IMR-90 (cell line): ENCODE results near the gene GDPD5. TPM values are rescaled to one million over a fixed set of nuclear protein-coding genes. Genes with fewer than 3 reads are reported as not detected.
A peak's percentile ranks its signal among the peaks of the same experiment; 100 is the strongest.

Experiments
- ATAC-seq: fragments of 200-7000 bp; cut with Tn5 transposase; 2 replicates; pipeline ENCODE4 v1.9.1; 2020; ENCODE audit warnings: low read depth, mild to moderate bottlenecking, moderate library complexity
- BruUV-seq: library from RNA; stranded (reverse); fragments of 400-500 nt; replicated peaks from 2 replicates; lab custom pipeline; 2021; lab: Mats Ljungman, UMichigan
- CTCF ChIA-PET: fragments of 300-600 bp; formaldehyde crosslinking; extraction: SDS; loops from one replicate; lab custom pipeline; 2021; ENCODE audit warnings: antibody characterized with exemption; lab: Yijun Ruan, JAX
- POLR2A ChIA-PET: fragments of 300-600 bp; sonication (Branson Sonifier 250); formaldehyde crosslinking; loops from one replicate; lab custom pipeline; 2022; ENCODE audit warnings: antibody characterized with exemption; ENCODE audit not compliant: unreplicated experiment; lab: Charles Lee
- DNase-seq: peaks from one replicate; pipeline ENCODE4 v3.0.0; 2013
- H2AFZ ChIP-seq: replicated peaks from 2 replicates; pipeline ENCODE3; 2013; ENCODE audit warnings: low read length, mild to moderate bottlenecking; ENCODE audit not compliant: poor library complexity
- H2AK5ac ChIP-seq: 2 replicates; pipeline ENCODE4 v1.6.1; 2013; ENCODE audit warnings: low read depth, low read length, inconsistent platforms
- H2AK9ac ChIP-seq: replicated peaks from 2 replicates; pipeline ENCODE3; 2013; ENCODE audit warnings: mild to moderate bottlenecking, low read depth, low read length, moderate library complexity; ENCODE audit not compliant: poor library complexity
- H2BK120ac ChIP-seq: 2 replicates; pipeline ENCODE4 v1.6.1; 2013; ENCODE audit warnings: low read depth, low read length, inconsistent platforms
- H2BK15ac ChIP-seq: 3 replicates; pipeline ENCODE4 v1.6.1; 2013; ENCODE audit warnings: low read depth, low read length, inconsistent platforms
- H2BK20ac ChIP-seq: 2 replicates; pipeline ENCODE4 v1.6.1; 2013; ENCODE audit warnings: low read depth, mild to moderate bottlenecking, inconsistent platforms, low read length, moderate library complexity
- H2BK5ac ChIP-seq: 2 replicates; pipeline ENCODE4 v1.6.1; 2013; ENCODE audit warnings: mild to moderate bottlenecking, low read depth, low read length, inconsistent platforms; ENCODE audit not compliant: poor library complexity, severe bottlenecking
- H3K14ac ChIP-seq: replicated peaks from 2 replicates; pipeline ENCODE4 v1.6.1; 2013; ENCODE audit warnings: low read depth, low read length, inconsistent platforms
- H3K18ac ChIP-seq: 2 replicates; pipeline ENCODE4 v1.6.1; 2013; ENCODE audit warnings: low read depth, low read length, control low read depth
- H3K23ac ChIP-seq: 2 replicates; pipeline ENCODE4 v1.6.1; 2013; ENCODE audit warnings: low read depth, low read length, inconsistent platforms
- H3K27ac ChIP-seq: 2 replicates; pipeline ENCODE4 v1.5.1; 2013; ENCODE audit warnings: mild to moderate bottlenecking, control low read depth, low read length; ENCODE audit not compliant: insufficient read depth
- H3K27me3 ChIP-seq: 2 replicates; pipeline ENCODE4 v1.6.1; 2013; ENCODE audit warnings: low read length; ENCODE audit not compliant: control insufficient read depth, insufficient read depth
- H3K36me3 ChIP-seq: 2 replicates; pipeline ENCODE4 v1.6.1; 2013; ENCODE audit warnings: low read length, mixed read lengths; ENCODE audit not compliant: control insufficient read depth, insufficient read depth
- H3K4ac ChIP-seq: 2 replicates; pipeline ENCODE4 v1.6.1; 2013; ENCODE audit warnings: low read depth, low read length, inconsistent platforms
- H3K4me1 ChIP-seq: 2 replicates; pipeline ENCODE4 v1.6.1; 2013; ENCODE audit warnings: low read length, mixed read lengths; ENCODE audit not compliant: control insufficient read depth, insufficient read depth
- H3K4me2 ChIP-seq: 2 replicates; pipeline ENCODE4 v1.6.1; 2013; ENCODE audit warnings: low read depth, mild to moderate bottlenecking, control low read depth, low read length, moderate library complexity
- H3K4me3 ChIP-seq: 2 replicates; pipeline ENCODE4 v1.5.1; 2013; ENCODE audit warnings: low read depth, mild to moderate bottlenecking, control low read depth, low read length, moderate library complexity; ENCODE audit not compliant: insufficient read depth
- H3K56ac ChIP-seq: 2 replicates; pipeline ENCODE4 v1.6.1; 2013; ENCODE audit warnings: low read length, inconsistent platforms; ENCODE audit not compliant: insufficient read depth; ENCODE audit errors: extremely low read depth
- H3K79me1 ChIP-seq, 2 experiments: 2 replicates each; pipeline ENCODE4 v1.6.1; 2013; ENCODE audit warnings: low read length in 2 of 2, inconsistent platforms in 1 of 2, low read depth in 1 of 2
- H3K9ac ChIP-seq: 2 replicates; pipeline ENCODE4 v1.6.1; 2013; ENCODE audit warnings: low read depth, low read length, control low read depth
- H3K9me1 ChIP-seq: 2 replicates; pipeline ENCODE4 v1.6.1; 2013; ENCODE audit warnings: low read length, inconsistent platforms; ENCODE audit not compliant: insufficient read depth
- H3K9me3 ChIP-seq: 2 replicates; pipeline ENCODE4 v1.6.1; 2013; ENCODE audit warnings: low read length; ENCODE audit not compliant: control insufficient read depth, insufficient read depth
- H4K20me1 ChIP-seq: 2 replicates; pipeline ENCODE4 v1.6.1; 2013; ENCODE audit warnings: low read length, inconsistent platforms; ENCODE audit not compliant: insufficient read depth
- H4K5ac ChIP-seq: 2 replicates; pipeline ENCODE4 v1.6.1; 2013; ENCODE audit warnings: mild to moderate bottlenecking, low read depth, low read length, control low read depth
- H4K8ac ChIP-seq, 2 experiments: 2 replicates each; pipeline ENCODE4 v1.6.1; 2013; ENCODE audit warnings: low read depth in 2 of 2, low read length in 2 of 2, control low read depth in 1 of 2, inconsistent platforms in 1 of 2
- H4K91ac ChIP-seq: 2 replicates; pipeline ENCODE4 v1.6.1; 2013; ENCODE audit warnings: low read depth, low read length, inconsistent platforms; ENCODE audit not compliant: insufficient read depth
- BHLHE40 ChIP-seq: fragments of 150-350 bp; IDR thresholded peaks from 2 replicates; pipeline ENCODE4 v1.6.1; 2016; ENCODE audit warnings: mild to moderate bottlenecking, low read depth, low read length
- CHD1 ChIP-seq: IDR thresholded peaks from 2 replicates; pipeline ENCODE4 v1.6.1; 2012; ENCODE audit warnings: low read depth, low read length, improper control_type of control experiment
- ELK1 ChIP-seq: fragments of 150-350 bp; IDR thresholded peaks from 2 replicates; pipeline ENCODE4 v1.6.1; 2016; ENCODE audit warnings: low read depth, mild to moderate bottlenecking, low read length, moderate library complexity, borderline replicate concordance
- FOS ChIP-seq: fragments of 150-350 bp; IDR thresholded peaks from 2 replicates; pipeline ENCODE4 v1.6.1; 2016; ENCODE audit warnings: low read depth, low read length
- MAFK ChIP-seq: IDR thresholded peaks from 2 replicates; pipeline ENCODE4 v1.6.1; 2012; ENCODE audit warnings: low read depth, low read length, improper control_type of control experiment
- MAZ ChIP-seq: IDR thresholded peaks from 2 replicates; pipeline ENCODE4 v1.6.1; 2012; ENCODE audit warnings: low read depth, mild to moderate bottlenecking, low read length, improper control_type of control experiment, moderate library complexity, borderline replicate concordance
- MXI1 ChIP-seq: IDR thresholded peaks from 2 replicates; pipeline ENCODE4 v1.6.1; 2012; ENCODE audit warnings: low read depth, mild to moderate bottlenecking, low read length, moderate library complexity, borderline replicate concordance
- NFE2L2 ChIP-seq: fragments of 150-350 bp; IDR thresholded peaks from 2 replicates; pipeline ENCODE4 v1.6.1; 2016; ENCODE audit warnings: low read depth, mild to moderate bottlenecking, low read length
- RAD21 ChIP-seq: IDR thresholded peaks from 2 replicates; pipeline ENCODE4 v1.6.1; 2012; ENCODE audit warnings: low read length, improper control_type of control experiment
- RCOR1 ChIP-seq: IDR thresholded peaks from 2 replicates; pipeline ENCODE4 v1.6.1; 2012; ENCODE audit warnings: mild to moderate bottlenecking, low read length, improper control_type of control experiment; ENCODE audit not compliant: insufficient replicate concordance
- RFX5 ChIP-seq: IDR thresholded peaks from 2 replicates; pipeline ENCODE4 v1.8.0; 2012; ENCODE audit warnings: low read depth, mild to moderate bottlenecking, low read length, moderate library complexity
- SMC3 ChIP-seq: fragments of 150-350 bp; IDR thresholded peaks from 2 replicates; pipeline ENCODE4 v1.6.1; 2016; ENCODE audit warnings: low read depth, mild to moderate bottlenecking, antibody characterized with exemption, low read length, moderate library complexity
- USF2 ChIP-seq: fragments of 150-350 bp; IDR thresholded peaks from 2 replicates; pipeline ENCODE4 v1.6.1; 2017; ENCODE audit warnings: mild to moderate bottlenecking, antibody characterized with exemption, low read length, low read depth
- WGBS, 2 experiments: methylation state at CpG; one replicate each; pipeline versions ENCODE4 v1.1.5 to v1.1.7; 2013; ENCODE audit warnings: missing lambda C conversion rate in 2 of 2; ENCODE audit not compliant: insufficient read length in 1 of 2; ENCODE audit errors: extremely low coverage in 2 of 2; 5-methylcytosine and 5-hydroxymethylcytosine counted together
- dilution Hi-C: fragments of 300-500 bp; cut with HindIII; formaldehyde crosslinking; loops from one replicate; pipeline ENCODE4 v1.14.3; 2018; ENCODE audit warnings: low sequenced_read_pairs; ENCODE audit not compliant: unreplicated experiment
- in situ Hi-C: fragments of 300-500 bp; cut with MboI; formaldehyde crosslinking; loops from 3 replicates; pipeline ENCODE4 v1.14.3; 2019; ENCODE audit warnings: low sequenced_read_pairs, inconsistent platforms, mixed read lengths
- intact Hi-C: fragments of 100-400 bp; cut with micrococcal nuclease; formaldehyde crosslinking; loops from 2 replicates; pipeline ENCODE4 v1.10.0; 2022
- polyA plus RNA-seq, 3 experiments: library from polyadenylated mRNA; depleted of rRNA; stranded (reverse); fragments of >200 nt; gene quantifications; 2 replicates each; pipeline ENCODE4 v1.2.3, GENCODE V29; 2012; ENCODE audit warnings: low replicate concordance in 1 of 3
- total RNA-seq: library from RNA; depleted of rRNA; stranded (reverse); fragments of >200 nt; gene quantifications from 2 replicates; pipeline ENCODE4 v1.2.3, GENCODE V29; 2012
- TF ChIP-seq, protein P1 (sequence below): conservative IDR thresholded peaks from 2 replicates; pipeline ENCODE4 v1.5.1; 2012; ENCODE audit warnings: mild to moderate bottlenecking, low read depth, low read length, improper control_type of control experiment

Gene GDPD5
- total and polyA plus RNA-seq, 2 of the 4 experiments (the other 2 are of a cell fraction), result 2.0 to 7.9 TPM

DNA sequence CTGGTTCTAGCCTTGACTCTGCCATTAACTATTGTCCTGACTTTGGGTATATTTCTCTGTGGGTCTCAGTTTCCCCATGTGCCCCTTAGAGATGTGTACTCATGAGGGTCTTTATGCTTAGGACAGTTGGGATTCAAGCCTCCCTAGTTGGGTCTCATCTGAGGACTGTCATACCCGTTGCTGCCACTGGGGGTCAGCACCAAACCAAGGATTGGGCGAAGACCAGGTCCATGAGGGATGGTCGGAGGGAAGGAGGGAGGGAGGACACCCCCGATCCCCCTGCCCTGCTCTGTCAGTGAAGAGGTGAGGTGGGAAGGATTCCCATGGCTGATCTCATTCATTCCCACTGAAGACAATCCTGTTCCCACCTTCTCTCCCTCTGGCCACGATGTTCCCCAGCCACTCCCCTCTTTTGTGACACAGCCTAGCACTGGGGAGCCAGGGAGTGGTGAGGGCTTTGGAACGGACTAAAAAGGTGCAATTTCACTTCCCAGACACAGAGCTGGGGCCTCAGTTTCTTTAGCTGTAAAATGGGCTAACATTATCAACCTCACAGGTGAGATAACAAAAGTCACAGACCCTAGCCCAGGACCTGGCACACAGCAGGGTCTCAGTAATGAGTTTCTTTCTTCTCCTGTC lies 80.3 kb downstream of the GDPD5 start:
- Histone ChIP-seq H3K9me3 (no peaks in the 10 kb centered on the region), H4K20me1 (no peaks in the 10 kb centered on the region), H2AK5ac (no peak overlapping the region), H3K79me1 (no peaks in the 10 kb centered on the region), H4K8ac (no peak overlapping the region), H3K4ac (no peak overlapping the region), H2BK120ac (no peak overlapping the region), H2AFZ (no peak overlapping the region), H3K23ac (no peak overlapping the region), H3K36me3 (no peaks in the 10 kb centered on the region), H3K27me3 (peaks cover 3% of the 10 kb centered on the region; the same call in 1 of the 2 replicates), H4K91ac (no peak overlapping the region), H3K4me3 (no peak overlapping the region), H3K9ac (no peak overlapping the region), H3K56ac (no peak overlapping the region), H3K4me2 (no peak overlapping the region), H2BK5ac (no peak overlapping the region), H4K5ac (no peak overlapping the region), H3K14ac (no peak overlapping the region), H3K4me1 (no peaks in the 10 kb centered on the region), H2BK20ac (no peak overlapping the region), H3K27ac (no peak overlapping the region), H3K9me1 (no peaks in the 10 kb centered on the region), H2AK9ac (peak overlapping the region; percentile 2), H3K18ac (no peak overlapping the region), H2BK15ac (no peak overlapping the region)
- peak; percentile 99 for ATAC-seq
- BruUV-seq, result no TSS peak
- dilution Hi-C loops, result no loop called here
- ChIA-PET CTCF (interaction anchor here (0.7 to 3.1 kb wide), 5 partner anchors 23 to 87 kb away, joined by 3 to 24 read pairs (median 4); partner anchors contain the start of gene RPS3), POLR2A (no interaction called here)
- WGBS, 2 experiments, result 0% methylated on average over 1 of the region's 6 CpGs; no CpG with 5 or more reads in 1 of the 2 experiments
- intact Hi-C loops, result loop anchor here (1.0 to 5.0 kb wide), 2 partner anchors 87 to 422 kb away; no protein-coding TSS in a partner anchor
- DNase-seq, result peak; percentile 41
- in situ Hi-C loops, result loop anchor here (5.0 kb wide), 1 partner anchor 87 kb away; no protein-coding TSS in a partner anchor
- TF ChIP-seq BHLHE40, result no peak
- TF ChIP-seq ELK1, result no peak
- TF ChIP-seq, protein P1, sequence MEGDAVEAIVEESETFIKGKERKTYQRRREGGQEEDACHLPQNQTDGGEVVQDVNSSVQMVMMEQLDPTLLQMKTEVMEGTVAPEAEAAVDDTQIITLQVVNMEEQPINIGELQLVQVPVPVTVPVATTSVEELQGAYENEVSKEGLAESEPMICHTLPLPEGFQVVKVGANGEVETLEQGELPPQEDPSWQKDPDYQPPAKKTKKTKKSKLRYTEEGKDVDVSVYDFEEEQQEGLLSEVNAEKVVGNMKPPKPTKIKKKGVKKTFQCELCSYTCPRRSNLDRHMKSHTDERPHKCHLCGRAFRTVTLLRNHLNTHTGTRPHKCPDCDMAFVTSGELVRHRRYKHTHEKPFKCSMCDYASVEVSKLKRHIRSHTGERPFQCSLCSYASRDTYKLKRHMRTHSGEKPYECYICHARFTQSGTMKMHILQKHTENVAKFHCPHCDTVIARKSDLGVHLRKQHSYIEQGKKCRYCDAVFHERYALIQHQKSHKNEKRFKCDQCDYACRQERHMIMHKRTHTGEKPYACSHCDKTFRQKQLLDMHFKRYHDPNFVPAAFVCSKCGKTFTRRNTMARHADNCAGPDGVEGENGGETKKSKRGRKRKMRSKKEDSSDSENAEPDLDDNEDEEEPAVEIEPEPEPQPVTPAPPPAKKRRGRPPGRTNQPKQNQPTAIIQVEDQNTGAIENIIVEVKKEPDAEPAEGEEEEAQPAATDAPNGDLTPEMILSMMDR, result peak; percentile 95
- no peak for TF ChIP-seq RFX5
- TF ChIP-seq SMC3, result peak; percentile 98
- TF ChIP-seq USF2, result no peak
- TF ChIP-seq MAZ, result peak; percentile 46; the same call in 1 of the 2 replicates
- no peak for TF ChIP-seq RCOR1
- TF ChIP-seq CHD1, result no peak; the same call in 1 of the 2 replicates
- TF ChIP-seq RAD21, result peak; percentile 100
- no peak for TF ChIP-seq NFE2L2
- TF ChIP-seq MXI1, result no peak
- no peak for TF ChIP-seq FOS
- TF ChIP-seq MAFK, result no peak
